Articular chondrocyte of knee joint (primary cell): Measurements from ENCODE around the gene SERPINB7. TPM values are rescaled to one million over a fixed set of nuclear protein-coding genes. Genes with fewer than 3 reads are reported as not detected.

ENCODE experiments used
- total RNA-seq: library from RNA; depleted of rRNA; stranded (reverse); fragments of >200 nt; gene quantifications from 2 replicates; pipeline ENCODE4 v1.2.3, GENCODE V29; 2012

SERPINB7 gene
- total RNA-seq, result 0.11 TPM in 1 of 2 replicates, not detected in the other

GRCh38 chr18:63775166-63775730, at the start of gene SERPINB7:
Gene SERPINB7 (plus strand): TSS chr18:63775418. CDS start chr18:63782373, 6,955 bp downstream.

Other genes starting within 250 kb of the SERPINB7 start
- gene SERPINB12, start 233.0 kb upstream of the SERPINB7 start, total RNA-seq, result not detected in 2 replicates
- not detected in 2 replicates for gene SERPINB13, start 188.1 kb upstream of the SERPINB7 start, total RNA-seq
- gene SERPINB4, start 131.2 kb upstream of the SERPINB7 start, total RNA-seq, result not detected in 2 replicates
- not detected in 2 replicates for gene SERPINB3, start 113.5 kb upstream of the SERPINB7 start, total RNA-seq
- gene SERPINB11, start 72.5 kb upstream of the SERPINB7 start, total RNA-seq, result not detected in 2 replicates
- 0.22 TPM in 1 of 2 replicates, not detected in the other for gene SERPINB2, start 112.3 kb downstream of the SERPINB7 start, total RNA-seq
- gene SERPINB10, start 132.5 kb downstream of the SERPINB7 start, total RNA-seq, result not detected in 2 replicates
- 0.11 TPM in 1 of 2 replicates, not detected in the other for gene HMSD, start 173.9 kb downstream of the SERPINB7 start, total RNA-seq
- gene SERPINB8, start 194.7 kb downstream of the SERPINB7 start, total RNA-seq, result 19.6 and 21.8 TPM in 2 replicates